ENCODE data around the gene DPP6.

DNA sequence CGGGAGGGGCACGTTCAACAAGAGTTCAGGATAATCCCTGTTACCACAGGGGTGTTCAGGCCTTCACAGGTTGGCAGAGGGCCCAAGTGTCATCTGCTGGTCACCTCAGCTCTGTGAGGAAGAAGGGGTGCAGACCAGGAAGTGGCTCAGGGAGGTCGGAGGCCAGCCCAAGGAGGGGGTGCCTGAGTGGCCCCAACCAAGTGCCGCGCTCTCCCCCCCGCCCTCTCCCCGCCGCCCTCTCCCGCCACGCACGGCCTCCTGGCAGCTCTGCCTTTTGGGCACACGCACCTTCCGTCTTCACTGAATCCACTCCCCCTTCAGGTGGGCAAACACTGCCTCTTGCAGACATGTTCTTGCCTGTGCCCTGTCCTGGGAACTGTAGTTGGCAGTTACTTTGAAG lies 705.6 kb downstream of the DPP6 start:
- TF ChIP-seq L3MBTL2 (conservative IDR thresholded peaks at IDR 0.05) (no peak), FOXA1 (IDR thresholded peaks at IDR 0.05) (no peak), ZNF384 (IDR thresholded peaks at IDR 0.05) (no peak), FOXK2 (IDR thresholded peaks at IDR 0.05) (no peak), ARNT (IDR thresholded peaks at IDR 0.05) (no peak), LEF1 (IDR thresholded peaks at IDR 0.05; ENCODE audit: borderline replicate concordance) (no peak), ELF4 (IDR thresholded peaks at IDR 0.05) (no peak), TARDBP (IDR thresholded peaks at IDR 0.05) (no peak), BHLHE40 (IDR thresholded peaks at IDR 0.05; ENCODE audit: borderline replicate concordance) (no peak)

Measured in HEK293T (cell line).